PFSK-1 (cell line): Measurements from ENCODE around the gene EED.

Experiments
- FOXP2 ChIP-seq: optimal IDR thresholded peaks from 2 replicates; pipeline ENCODE3; 2011; ENCODE audit warnings: borderline replicate concordance, control low read depth, inconsistent platforms; ENCODE audit not compliant: insufficient read depth; ENCODE audit errors: extremely low read length, extremely low read depth
- POLR2AphosphoS5 ChIP-seq: IDR thresholded peaks from 2 replicates; pipeline ENCODE4 v1.6.1; 2012; ENCODE audit warnings: low read depth, mild to moderate bottlenecking, control low read depth, low read length, moderate library complexity
- SIN3A ChIP-seq: IDR thresholded peaks from 2 replicates; pipeline ENCODE4 v1.6.1; 2012; ENCODE audit warnings: mild to moderate bottlenecking, low read length, moderate library complexity, borderline replicate concordance; ENCODE audit not compliant: insufficient read depth
- TAF1 ChIP-seq: IDR thresholded peaks from 2 replicates; pipeline ENCODE4 v1.6.1; 2012; ENCODE audit warnings: low read length, control low read depth, borderline replicate concordance; ENCODE audit not compliant: insufficient read depth
- TF ChIP-seq, protein P1 (sequence below), 2 experiments: IDR thresholded peaks; 2 replicates each; pipeline versions ENCODE4 v1.6.1 to v1.8.0; 2011 to 2012; ENCODE audit warnings: low read depth in 2 of 2, low read length in 2 of 2, control low read depth in 1 of 2, inconsistent platforms in 1 of 2, mild to moderate bottlenecking in 1 of 2, moderate library complexity in 1 of 2; ENCODE audit not compliant: insufficient read depth in 1 of 2

Gene EED

DNA sequence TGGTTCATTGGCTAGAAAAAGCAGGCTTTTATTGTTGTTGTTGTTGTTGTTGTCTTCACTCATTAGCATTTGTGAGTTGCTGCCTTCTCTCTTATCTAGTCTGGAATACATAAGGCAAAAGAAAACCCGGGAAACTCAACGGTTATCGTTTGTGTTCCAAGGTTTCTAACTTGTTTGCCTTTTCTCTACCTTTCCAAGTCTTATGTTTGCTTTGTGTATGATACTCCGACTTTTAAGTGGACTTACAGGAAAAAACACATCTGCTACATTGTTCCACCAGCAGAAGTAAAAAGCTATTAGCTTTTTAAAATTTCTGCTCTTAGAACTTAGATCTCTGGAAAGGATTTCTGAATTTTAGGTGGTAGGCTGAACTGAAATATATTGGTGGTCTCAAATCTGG lies 30.4 kb downstream of the EED start:
- TF ChIP-seq TAF1 (no peak), POLR2AphosphoS5 (no peak), SIN3A (no peak), FOXP2 (no peak)
- TF ChIP-seq, protein P1, sequence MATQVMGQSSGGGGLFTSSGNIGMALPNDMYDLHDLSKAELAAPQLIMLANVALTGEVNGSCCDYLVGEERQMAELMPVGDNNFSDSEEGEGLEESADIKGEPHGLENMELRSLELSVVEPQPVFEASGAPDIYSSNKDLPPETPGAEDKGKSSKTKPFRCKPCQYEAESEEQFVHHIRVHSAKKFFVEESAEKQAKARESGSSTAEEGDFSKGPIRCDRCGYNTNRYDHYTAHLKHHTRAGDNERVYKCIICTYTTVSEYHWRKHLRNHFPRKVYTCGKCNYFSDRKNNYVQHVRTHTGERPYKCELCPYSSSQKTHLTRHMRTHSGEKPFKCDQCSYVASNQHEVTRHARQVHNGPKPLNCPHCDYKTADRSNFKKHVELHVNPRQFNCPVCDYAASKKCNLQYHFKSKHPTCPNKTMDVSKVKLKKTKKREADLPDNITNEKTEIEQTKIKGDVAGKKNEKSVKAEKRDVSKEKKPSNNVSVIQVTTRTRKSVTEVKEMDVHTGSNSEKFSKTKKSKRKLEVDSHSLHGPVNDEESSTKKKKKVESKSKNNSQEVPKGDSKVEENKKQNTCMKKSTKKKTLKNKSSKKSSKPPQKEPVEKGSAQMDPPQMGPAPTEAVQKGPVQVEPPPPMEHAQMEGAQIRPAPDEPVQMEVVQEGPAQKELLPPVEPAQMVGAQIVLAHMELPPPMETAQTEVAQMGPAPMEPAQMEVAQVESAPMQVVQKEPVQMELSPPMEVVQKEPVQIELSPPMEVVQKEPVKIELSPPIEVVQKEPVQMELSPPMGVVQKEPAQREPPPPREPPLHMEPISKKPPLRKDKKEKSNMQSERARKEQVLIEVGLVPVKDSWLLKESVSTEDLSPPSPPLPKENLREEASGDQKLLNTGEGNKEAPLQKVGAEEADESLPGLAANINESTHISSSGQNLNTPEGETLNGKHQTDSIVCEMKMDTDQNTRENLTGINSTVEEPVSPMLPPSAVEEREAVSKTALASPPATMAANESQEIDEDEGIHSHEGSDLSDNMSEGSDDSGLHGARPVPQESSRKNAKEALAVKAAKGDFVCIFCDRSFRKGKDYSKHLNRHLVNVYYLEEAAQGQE (IDR thresholded peaks at IDR 0.05; ENCODE audit: insufficient read depth in 1 of 2, low read depth in 2 of 2, low read length in 2 of 2): no peak

DNA sequence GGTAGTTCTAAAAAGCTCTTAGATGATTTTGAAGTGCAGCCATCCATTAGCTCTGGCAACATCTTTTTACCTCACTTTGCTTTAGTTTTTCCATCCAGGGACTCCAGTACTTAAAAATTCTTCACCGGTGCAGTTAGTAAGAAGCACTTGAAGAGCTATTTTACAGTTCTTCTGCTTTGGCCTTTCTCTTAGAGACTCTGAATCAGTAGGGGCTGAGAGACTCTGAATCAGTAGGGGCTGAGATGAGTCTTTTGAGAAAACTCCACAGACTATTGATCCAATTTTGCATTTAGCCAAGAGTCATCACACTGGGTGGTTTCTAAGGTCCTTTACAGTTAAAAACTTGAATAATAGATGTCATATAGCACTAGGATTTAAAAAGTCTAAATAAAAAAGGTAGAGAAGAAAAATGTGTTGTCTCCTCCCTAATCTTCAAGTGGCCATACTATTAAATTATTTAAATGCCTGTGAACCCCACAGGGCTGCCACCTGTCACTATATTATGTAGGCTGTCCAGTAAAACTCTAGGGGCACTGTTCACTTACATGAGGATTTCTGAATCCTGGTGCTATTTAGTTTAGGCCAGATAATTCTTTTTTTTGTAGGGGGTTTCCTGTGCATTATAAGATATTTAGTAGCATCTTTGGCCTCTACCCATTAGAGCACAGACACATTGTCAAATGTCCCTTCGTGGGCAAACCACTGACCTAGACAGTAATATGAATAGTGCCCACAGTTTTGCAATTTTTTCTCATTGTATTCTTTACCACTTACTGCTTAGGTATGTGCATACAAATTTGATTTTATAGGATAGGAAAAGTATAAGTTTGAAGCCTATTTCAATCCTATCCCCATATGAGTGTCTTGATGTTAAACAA lies 31.2 kb downstream of the EED start:
- TF ChIP-seq, protein P1 (IDR thresholded peaks at IDR 0.05; ENCODE audit: insufficient read depth in 1 of 2, low read depth in 2 of 2, low read length in 2 of 2): no peak
- TF ChIP-seq SIN3A (no peak), POLR2AphosphoS5 (no peak), FOXP2 (no peak), TAF1 (no peak)

DNA sequence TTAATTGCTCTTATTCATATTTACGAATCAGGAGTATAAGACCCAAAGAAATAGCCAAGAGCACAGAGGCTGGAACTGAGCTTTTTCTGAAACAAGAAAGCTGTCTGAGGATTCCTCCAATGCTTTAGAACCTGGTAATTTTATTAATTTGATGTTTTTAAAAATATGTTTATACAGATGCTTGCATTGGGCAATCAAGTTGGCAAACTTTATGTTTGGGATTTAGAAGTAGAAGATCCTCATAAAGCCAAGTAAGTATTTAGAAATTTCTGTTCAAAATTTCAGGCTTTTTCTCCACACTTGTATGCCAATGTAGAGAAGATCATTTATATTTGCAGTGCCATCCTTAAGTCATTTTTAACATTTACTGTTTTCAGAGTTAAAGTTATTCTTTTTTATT lies 33.2 kb downstream of the EED start:
- TF ChIP-seq TAF1: no peak
- TF ChIP-seq, protein P1 (IDR thresholded peaks at IDR 0.05; ENCODE audit: insufficient read depth in 1 of 2, low read depth in 2 of 2, low read length in 2 of 2): no peak
- TF ChIP-seq POLR2AphosphoS5: no peak
- TF ChIP-seq SIN3A: no peak
- no peak for TF ChIP-seq FOXP2

DNA sequence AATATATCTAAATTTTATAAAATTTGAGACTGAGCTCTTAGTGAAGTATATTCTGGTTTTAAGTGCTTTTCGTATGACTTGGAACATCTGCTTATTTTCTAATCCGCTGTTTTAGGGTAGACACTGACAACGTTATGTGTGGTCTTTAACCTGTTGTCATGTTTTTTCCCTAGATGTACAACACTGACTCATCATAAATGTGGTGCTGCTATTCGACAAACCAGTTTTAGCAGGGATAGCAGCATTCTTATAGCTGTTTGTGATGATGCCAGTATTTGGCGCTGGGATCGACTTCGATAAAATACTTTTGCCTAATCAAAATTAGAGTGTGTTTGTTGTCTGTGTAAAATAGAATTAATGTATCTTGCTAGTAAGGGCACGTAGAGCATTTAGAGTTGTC lies 33.7 kb downstream of the EED start:
- TF ChIP-seq FOXP2: no peak
- TF ChIP-seq TAF1: no peak
- TF ChIP-seq, protein P1 (IDR thresholded peaks at IDR 0.05; ENCODE audit: insufficient read depth in 1 of 2, low read depth in 2 of 2, low read length in 2 of 2): no peak
- no peak for TF ChIP-seq SIN3A
